HG02852 (cell line): ENCODE data around the gene ARVCF.

Source experiments
- ATAC-seq: cut with Tn5 transposase; IDR thresholded peaks from one replicate; pipeline ENCODE4 v1.9.1; 2021; ENCODE audit warnings: mild to moderate bottlenecking, moderate library complexity; ENCODE audit not compliant: unreplicated experiment

ARVCF gene

DNA sequence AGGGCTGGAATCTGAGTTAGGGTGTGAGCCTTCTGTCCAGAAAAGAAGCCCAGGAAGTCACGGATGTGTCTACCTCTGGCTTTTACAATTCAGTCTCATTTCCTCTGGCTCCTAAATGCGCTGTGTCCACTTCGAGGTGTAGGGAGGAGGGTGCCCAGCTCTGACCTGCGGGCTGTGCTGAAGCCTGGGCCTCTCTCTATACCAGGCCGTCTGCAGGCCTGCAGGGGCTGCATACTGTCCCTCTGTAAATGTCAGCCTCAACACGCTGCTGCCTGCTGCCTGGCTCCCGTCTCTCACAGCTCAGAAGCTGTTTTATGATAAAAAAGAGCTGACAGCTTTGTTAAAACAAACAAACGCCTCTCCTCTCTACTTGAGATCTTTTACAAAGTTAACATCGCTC is 14.5 kb downstream of the ARVCF start:
- no peak for ATAC-seq

DNA sequence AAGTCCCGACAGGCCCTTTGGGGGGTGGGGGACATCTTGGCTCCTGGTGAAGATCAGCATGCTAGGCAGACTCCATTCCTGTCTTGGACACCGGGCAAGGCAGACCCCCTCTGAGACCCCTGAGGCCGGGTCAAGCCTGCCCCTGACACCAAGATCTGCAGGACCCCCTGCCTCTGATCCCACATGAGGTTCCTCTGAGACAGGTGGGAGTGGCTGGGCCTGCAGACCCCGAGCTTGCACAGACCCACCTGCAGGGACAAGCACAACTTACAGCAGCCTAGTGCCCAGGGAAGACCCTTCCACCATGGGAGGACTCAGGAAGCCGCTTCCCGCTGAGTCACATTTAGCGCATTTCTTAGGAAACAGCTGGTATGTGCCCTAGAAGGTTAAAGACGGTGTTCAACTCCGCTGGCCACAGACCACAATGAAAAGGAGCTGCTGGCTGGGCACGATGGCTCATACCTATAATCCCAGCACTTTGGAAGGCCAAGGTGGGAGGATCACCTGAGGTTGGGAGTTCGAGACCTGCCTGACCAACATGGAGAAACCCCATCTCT is 15.5 kb downstream of the ARVCF start:
- no peak for ATAC-seq

DNA sequence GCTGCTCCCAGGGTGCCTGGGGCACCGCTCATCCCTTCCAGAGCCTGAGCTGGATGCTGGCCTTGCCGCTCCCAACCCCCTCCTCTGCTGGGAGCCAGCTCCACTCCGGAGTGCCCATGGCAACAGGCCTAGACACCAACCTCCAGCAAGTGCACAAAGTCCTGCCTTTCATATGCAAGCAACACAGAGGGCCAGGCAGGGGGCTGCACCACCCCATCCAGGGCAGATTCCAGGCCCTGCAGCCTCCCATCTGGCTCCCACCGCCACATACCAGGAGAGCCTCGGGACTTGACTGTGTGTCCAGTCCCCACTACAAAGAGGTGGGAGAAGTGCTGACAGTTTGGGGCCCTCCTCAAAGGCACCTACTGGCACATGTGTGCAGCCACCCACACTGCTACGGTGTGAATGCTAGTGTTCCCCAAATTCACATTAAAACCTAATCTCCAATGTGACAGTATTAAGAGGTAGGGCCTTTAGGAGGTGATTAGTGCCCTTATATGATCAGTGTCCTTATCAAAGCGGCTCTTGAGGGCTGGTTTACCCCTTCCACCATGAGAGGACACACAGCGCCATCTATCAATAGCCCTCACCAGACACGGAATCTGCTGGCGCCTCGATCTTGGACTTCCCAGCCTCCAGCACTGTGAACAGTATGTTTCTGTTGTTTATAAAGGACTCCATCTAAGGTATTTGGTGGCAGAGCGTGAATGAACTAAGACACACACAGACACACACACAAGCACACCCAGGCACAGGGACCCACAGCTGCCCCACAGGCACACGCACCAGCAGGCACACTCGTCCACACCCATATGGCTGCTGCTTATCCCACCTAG is 16.2 kb downstream of the ARVCF start:
- no peak for ATAC-seq

DNA sequence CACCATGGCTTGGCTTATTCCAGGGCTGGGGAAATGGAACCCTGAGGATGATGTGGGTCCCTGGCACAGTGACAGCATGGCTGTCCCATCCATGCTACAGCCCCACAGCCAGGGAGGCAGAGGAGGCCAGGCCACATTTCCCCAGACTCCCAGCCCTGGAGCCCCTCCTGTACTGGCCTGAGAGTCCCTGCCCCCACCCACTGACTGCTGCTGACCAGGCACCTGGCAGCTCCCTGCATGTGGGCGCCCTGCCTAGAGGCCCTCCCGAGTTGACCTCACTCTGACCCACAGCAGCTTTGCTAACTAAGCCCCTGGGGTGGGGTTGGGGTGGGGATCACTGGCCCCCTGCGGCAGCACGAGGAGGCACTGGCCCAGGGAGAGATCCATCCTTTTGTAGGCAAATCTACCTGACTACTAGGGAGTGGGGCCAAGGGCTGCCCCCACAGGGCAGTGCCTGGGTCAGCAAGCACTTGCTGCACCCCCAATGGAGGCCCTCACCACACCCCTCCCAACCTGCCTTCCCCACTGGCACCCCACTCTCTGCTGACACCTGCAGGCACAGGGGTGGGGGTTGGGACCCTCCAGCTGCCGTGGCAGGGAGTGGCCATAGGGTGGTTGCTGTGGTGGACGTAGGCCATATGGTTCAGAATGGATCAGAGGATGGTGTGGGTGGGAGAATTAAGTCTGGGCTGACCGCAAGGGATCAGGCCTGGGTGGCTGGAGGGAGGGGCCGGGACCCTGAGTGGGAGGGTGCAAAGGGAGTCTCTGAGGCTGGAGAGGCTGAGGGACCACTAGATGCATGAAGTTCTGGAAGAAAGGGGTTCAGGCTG is 17.4 kb downstream of the ARVCF start:
- ATAC-seq = no peak

DNA sequence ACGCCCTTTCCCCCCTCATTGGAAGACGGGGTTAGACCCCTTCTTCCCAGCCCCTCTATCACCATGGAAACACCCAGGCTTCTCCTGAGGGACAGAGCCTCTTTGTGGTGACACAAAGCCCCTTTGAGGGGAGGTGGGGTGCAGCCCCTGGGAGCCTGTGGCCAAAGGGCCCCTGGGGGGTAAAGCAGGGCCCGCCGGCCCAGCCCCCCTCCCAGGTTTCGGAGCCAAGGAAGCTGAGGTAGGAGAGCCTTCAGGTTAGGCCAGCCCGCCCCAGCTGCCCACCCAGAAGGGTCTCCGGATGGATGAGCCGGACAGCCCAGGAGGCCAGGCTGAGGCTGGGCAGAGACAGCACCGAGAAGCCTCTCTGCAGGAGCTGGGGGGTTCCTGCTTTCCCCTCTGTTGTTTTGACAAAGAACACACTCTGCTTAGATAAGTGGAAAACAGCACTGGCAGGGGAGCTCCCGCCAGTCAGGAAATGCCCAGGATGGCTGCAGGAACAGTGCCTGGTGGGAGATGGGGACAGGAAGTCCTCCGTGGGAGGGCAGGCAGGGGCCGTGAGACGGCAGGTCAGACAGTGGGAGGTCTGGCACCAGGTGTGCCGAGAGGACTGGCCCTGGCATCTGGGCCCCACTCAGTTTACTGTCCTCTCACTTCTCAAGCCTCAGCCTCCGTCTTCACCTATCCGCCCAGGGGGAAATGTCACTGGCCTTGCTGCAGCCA is 18.2 kb downstream of the ARVCF start:
- ATAC-seq = no peak

DNA sequence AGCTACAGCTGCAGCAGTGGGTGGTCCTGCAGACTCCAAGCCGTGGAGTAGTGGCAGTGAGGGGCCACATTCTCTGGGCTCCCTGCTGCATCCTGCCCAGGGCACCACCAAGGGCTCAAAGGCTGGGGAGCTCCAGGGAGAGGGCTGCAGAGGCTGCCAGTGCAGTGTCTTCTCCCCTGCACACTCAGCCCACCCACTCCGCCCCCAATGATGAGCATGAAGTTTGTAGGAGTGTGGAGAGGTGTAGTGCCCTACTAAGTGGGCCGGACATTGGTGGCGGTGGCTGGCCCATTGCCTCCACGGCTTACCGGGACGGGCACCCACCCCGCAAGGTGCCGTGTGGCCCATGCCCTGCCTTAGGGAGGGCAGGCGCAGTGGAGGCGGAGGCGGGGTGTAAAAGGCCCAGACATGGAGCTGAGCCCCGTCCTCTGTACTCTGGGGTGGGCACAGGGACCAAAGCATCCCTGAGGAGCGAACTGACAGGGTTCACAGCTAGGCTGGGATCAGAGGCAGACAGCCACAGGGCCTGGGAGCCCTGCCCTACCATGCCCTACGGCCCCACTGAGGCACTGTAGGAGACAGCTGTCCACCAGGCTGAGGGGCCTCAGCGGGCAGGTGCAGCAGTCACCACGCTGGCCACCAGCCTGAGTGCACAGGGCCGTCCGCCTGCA is 18.9 kb downstream of the ARVCF start:
- no peak for ATAC-seq

DNA sequence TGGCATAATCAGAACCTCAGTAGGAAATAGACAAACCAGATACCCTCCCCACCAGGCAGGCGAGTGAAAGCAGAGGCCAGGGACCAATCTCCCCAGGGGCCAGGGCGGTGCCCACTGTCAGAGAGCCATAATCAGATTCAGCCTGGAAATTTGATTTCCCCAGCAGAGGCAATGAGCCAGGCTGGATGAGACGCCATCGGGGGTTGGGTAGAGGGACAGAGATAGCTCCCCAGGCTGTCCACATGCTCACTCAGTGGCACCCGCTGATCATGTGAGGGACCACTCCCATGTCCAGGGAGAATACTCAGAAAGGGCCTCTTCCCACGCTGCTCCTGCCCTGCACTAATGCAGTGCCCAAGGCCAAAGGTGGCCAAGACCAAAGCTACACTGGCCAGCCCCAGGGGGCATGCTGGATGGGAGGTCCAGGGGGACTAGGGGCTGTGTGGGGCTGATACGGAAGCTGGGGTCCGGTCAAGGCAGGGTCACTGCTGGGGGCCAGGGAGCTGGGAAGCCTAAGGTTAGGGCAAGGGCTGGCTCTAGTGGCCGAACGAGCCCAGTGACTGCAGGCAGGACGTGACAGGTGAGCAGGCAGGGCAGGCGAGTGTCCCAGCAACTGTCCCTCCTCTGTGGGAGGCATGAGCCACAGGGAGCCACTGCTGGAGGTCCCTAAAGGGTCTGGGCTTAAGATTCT is 19.8 kb downstream of the ARVCF start:
- no peak for ATAC-seq

DNA sequence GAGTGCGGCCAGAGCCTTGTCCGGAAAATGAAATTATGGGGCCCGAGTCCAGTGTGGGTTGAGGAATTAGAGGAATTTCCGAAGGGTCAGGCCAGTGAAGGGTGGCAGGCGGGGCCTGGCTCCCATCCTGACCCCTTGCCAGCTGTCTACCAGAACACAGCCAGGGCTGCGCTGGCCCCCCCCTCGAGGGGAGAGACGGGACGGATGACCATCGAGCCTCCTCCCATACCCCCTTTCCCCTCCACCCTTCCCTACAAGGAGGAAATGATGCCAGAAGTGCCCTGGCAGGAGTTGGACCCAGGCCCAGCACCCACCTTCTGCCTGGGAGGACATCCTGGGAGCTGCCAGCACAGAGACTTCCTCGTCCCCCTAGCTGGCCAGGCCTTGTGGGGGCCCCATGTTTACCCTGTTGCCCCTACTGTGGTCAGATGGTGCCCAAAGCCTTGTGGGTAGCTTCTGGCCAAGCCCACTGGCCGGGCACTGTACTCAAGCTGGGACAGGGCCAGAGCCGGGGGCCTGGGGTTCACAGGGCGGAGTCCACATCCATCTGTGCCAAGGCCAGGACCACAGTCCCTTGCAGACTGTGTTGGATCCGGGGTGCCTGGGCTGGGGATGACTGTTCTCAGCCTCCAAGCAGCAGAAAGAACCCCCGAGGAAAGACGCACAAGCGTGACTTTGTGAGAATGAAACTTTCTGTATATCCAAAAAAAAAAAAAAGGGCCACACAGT is 20.8 kb downstream of the ARVCF start:
- no peak for ATAC-seq

DNA sequence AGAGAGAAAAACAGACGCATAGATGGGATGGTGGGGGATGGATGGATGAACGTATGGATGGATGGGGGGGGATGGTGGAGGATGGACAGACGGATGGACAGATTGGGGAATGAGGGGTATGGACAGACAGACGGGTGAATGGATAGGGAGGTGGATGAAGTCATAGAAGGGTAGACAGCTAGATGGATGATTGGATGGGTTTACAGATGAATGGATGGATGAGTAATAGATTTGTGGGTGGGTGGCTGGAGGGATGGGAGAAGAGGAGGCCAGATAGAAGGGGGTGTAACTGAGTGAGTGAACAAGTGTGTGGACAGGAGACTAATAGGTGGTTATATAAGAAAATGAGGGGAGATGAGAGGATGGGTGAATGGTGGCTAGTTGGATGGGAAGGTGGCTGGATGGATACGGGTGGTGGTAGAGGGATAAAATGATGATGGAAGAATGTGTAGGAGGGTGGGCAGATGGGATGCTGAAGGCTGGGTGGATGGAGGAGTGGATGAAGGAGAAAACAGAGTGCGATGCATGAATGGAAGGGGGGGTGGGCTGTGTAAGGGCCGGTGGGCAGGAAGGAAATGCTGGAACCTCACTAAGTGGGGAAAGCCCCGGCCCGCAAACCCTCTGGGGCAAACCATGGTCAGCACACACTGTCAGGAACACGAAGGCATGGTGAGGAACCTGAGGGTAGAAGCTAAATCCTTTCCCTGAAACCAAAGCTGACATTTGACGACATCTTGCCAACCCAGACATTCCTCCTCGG is 21.6 kb downstream of the ARVCF start:
- no peak for ATAC-seq

DNA sequence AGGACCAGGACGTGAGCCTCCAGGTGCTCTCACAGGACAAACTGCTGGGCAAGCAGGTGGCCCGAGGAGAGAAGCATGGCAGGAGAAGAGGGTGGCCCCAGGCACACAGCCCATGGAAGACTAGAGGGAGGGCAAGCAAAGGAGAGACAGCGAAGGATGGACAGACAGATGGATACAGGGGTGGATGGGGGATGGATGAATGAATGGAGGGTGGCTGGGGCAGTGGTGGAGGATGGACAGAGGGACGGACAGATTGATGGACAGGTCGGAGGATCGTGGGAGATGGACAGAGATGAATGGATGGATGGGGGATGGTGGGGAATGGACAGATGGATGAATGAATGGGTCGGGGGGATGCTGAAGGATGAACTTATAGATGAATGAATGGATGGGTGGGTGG is 22.7 kb downstream of the ARVCF start:
- no peak for ATAC-seq

DNA sequence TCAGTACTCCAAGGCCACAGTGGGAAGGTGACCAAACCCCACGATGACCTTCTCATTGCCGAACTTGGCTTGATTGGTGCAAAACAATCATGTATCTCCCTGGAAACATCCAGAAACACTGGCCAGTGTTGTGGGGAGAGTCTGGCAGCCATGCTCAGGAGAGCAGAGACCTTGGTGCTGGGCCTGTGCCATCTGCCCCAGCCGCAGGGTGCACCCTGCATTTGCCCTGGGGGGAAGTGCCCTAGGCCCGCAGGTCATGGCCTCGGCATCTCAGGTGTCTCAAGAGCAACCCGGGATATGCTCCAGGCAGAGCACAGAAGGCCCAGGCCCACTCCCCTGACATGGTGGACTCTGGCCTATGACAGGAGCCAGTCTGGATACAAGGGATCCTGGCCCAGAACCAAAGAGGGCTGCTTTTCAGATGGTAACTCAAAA is 23.7 kb downstream of the ARVCF start:
- no peak for ATAC-seq

DNA sequence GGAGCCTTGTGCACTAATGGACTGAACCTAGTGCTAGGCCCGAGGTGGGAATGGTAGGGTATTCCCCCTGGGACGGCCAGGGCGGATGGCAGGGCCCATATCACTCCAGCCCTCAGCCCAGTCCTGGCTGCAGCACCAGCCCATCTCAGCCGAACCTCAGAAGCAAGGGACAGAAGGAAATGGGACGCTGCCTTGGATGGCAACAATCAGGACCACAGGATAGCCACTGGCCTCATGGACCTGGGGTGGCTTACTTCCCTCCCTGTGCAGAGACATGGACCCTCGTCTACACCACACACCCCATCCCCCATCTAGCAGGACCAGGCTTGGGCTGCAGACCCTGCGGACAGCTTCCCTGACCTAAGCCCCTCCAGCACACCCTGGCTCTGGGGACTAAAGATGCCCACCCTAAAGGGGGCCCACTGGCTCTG is 24.1 kb downstream of the ARVCF start:
- no peak for ATAC-seq

DNA sequence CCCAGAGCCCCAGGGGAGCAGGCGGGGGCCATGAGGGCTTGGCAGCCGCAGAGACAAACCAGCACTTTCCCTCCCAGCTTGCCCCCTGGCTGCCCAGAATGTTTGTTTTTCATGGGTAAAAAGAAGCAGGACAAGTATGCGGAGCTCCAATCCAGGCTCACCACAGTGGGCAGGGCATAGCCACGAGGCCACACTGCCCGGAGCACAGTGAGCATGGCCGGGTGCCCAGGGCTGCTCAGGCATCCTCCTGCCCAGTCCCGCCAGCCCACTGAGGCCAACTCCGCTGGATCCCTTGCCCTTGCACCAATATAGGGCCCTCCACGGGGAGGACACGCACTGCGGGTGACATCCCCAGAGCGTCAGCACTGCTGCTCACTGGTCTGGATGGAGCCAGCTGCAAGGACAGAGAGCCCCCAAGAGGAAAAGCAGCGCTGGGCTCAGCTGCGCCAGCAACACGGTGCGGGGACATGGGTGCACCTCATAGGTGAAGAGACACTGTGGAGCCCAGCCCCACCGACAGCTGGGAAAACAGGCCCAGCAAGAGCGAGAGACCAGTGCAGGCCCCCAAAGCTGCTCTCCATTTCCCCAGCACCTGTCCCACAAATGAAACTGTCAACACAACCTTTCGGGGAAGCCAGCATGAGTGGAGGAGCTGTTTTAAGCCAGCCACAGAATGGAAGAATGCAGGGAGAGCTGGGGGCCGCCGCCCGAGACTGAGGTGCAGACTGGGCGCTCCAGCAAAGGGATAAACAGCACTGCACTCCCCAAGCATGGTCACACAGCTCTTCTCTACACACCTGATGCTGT is 24.8 kb downstream of the ARVCF start:
- ATAC-seq = no peak

DNA sequence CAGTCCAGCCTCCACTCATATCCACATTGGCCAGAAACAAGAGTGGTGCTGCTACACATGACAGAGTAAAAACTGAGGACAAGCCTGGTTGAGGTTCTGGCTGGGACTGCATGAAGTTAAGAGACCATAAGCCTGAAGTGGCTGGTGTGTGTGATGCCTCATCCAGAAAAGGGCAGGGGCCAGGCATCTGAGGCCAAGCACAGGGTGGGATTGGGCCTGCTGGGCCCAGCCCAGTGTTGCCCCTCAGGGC is 25.3 kb downstream of the ARVCF start:
- ATAC-seq = no peak

DNA sequence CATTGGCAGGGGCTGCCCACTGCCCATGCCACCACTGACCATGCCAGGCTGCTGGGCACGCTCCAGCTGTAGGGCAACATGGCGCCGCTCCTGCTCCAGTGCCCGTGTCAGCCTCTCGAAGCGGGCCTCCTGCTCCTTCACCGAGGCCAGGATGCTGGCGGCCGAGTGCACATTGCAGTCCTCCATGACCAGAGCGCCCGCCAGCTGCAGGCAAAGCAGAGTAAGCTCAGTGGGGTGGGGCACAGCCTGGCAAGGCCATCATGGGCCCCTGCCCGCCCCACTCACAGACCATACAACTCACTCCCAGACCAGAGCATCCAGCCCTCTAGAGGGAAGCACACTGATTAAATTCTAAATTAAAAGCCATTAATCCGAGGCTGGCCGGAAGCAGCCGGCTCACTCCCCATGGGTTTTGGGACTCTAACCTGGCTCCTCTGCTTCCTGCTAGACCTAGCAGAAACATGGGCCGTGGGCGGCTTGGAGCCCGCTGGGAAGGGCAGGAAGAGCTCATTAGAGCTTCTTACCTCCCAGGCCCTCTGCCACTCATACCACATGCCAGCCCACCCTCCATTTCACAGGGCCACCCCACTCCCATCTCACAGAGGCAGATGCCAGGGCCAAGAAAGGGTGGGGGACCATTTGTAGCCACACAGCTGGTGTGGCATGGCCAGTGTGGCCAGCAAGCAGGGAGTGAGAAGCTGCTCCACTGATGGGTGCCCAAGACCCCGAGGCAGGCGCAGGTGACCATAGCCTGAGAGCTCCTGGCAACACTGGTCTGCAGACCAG is 25.8 kb downstream of the ARVCF start:
- ATAC-seq = no peak

DNA sequence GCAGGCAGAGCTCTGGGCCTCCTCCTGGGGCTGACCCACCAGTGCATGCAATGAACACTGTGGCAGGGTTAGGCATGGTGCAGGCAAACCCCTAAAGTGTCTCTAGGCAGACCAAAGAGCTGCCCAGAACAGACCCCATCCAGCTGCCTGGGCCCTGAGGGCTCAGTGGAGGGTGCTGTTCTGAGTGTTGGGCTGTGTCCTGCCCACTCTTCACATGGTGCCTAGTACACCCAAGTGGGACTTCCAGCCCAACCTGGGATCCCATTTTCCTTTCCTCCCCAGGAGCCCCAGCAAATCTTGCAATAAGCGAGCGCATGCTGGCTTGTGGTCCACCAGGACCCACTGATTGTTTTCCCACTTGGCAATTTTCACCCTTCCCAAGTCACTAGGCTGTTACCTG is 26.4 kb downstream of the ARVCF start:
- no peak for ATAC-seq

DNA sequence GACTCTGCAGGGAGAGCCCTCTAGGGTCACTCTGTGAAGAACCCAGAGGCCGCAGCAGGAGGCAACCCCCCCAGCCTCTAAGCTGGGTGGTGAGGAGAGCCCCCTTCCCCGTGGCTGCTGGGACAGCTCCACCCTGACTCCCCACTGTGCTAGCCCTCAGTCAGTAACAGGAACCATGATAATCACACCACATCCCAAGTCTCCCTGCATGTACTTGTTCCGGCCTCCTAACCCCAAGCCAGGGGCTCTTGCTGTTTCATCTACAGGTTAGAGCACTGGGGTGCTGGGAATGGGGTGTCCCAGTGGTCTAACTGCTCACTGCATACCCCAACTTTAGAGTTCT is 26.9 kb downstream of the ARVCF start:
- ATAC-seq = no peak
